Activated B cell treated with CpG ODN at 0.5 μM for 24 hours (primary cell): ENCODE results near the gene CELA3B. TPM values are rescaled to one million over a fixed set of nuclear protein-coding genes. Genes with fewer than 3 reads are reported as not detected.

Experiments used
- ATAC-seq: fragments of 200-7000 bp; cut with Tn5 transposase; one replicate; pipeline ENCODE4 v1.10.0; 2021; ENCODE audit warnings: low read depth, mild to moderate bottlenecking, moderate library complexity
- CTCF ChIA-PET: fragments of 350-600 bp; sonication (Branson Sonifier 250); formaldehyde crosslinking; loops from one replicate; lab custom pipeline; 2021; ENCODE audit warnings: antibody characterized with exemption; lab: Charles Lee
- POLR2A ChIA-PET: fragments of 350-600 bp; sonication (Branson Sonifier 250); formaldehyde crosslinking; loops from one replicate; lab custom pipeline; 2021; ENCODE audit warnings: antibody characterized with exemption; lab: Charles Lee
- DNase-seq: peaks from one replicate; pipeline ENCODE4 v3.0.0; 2022
- H3K27ac Mint-ChIP-seq: one replicate; pipeline ENCODE4 v1.8.0; 2020; ENCODE audit warnings: mixed read lengths
- H3K27me3 Mint-ChIP-seq: one replicate; pipeline ENCODE4 v1.8.0; 2021; ENCODE audit warnings: mixed read lengths
- H3K36me3 Mint-ChIP-seq: one replicate; pipeline ENCODE4 v1.8.0; 2021; ENCODE audit warnings: low read depth, mixed read lengths
- H3K4me1 Mint-ChIP-seq: one replicate; pipeline ENCODE4 v1.8.0; 2021; ENCODE audit warnings: mixed read lengths
- H3K4me3 Mint-ChIP-seq: one replicate; pipeline ENCODE4 v1.8.0; 2020; ENCODE audit warnings: mild to moderate bottlenecking, mixed read lengths
- H3K9me3 Mint-ChIP-seq: one replicate; pipeline ENCODE4 v1.8.0; 2020; ENCODE audit warnings: mixed read lengths
- intact Hi-C: fragments of 100-400 bp; cut with micrococcal nuclease; formaldehyde crosslinking; loops from one replicate; pipeline ENCODE4 v1.15.1; 2024
- total RNA-seq: library from RNA; stranded (reverse); gene quantifications from 2 replicates; pipeline ENCODE4 v1.2.3, GENCODE V29; 2022
- TF ChIP-seq, protein P1 (sequence below): fragments of 200-600 bp; IDR thresholded peaks from one replicate; pipeline ENCODE4 v1.8.0; 2022; ENCODE audit warnings: antibody characterized with exemption, mild to moderate bottlenecking

The CELA3B gene
- total RNA-seq, 1 donor from 2014 or later = not detected

DNA sequence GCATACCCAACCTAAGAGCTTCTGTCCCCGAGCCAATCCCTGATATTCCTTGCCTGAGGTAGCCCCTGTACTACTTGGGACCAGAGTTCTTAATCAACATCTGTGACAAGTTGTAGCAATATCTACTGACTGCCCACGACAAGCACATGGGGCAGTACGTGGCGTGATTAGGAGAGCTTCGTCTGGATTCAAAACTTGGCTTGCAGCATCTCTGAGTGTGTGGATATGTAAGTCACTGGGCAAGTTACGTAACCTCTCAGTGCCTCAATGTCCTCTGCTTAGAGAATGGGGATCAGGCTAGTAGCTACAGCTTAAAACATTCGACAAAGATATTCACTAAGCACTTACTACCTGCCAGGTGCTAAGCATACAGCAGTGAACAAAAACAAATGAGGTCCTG is 44.7 kb upstream of the CELA3B start:
- no peaks in the 10 kb centered on the region for H3K9me3 Mint-ChIP-seq
- H3K27ac Mint-ChIP-seq = no peak overlapping the region
- H3K36me3 Mint-ChIP-seq = no peaks in the 10 kb centered on the region
- no peak overlapping the region for H3K4me3 Mint-ChIP-seq
- ATAC-seq (no peak), DNase-seq (no peak)
- ChIA-PET POLR2A (no interaction called here), CTCF (no interaction called here)
- TF ChIP-seq, protein P1, sequence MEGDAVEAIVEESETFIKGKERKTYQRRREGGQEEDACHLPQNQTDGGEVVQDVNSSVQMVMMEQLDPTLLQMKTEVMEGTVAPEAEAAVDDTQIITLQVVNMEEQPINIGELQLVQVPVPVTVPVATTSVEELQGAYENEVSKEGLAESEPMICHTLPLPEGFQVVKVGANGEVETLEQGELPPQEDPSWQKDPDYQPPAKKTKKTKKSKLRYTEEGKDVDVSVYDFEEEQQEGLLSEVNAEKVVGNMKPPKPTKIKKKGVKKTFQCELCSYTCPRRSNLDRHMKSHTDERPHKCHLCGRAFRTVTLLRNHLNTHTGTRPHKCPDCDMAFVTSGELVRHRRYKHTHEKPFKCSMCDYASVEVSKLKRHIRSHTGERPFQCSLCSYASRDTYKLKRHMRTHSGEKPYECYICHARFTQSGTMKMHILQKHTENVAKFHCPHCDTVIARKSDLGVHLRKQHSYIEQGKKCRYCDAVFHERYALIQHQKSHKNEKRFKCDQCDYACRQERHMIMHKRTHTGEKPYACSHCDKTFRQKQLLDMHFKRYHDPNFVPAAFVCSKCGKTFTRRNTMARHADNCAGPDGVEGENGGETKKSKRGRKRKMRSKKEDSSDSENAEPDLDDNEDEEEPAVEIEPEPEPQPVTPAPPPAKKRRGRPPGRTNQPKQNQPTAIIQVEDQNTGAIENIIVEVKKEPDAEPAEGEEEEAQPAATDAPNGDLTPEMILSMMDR = no peak
- peaks cover 17% of the 10 kb centered on the region for H3K27me3 Mint-ChIP-seq
- H3K4me1 Mint-ChIP-seq = peaks cover 2% of the 10 kb centered on the region
- intact Hi-C loops = loop anchor here (10.0 kb wide), 1 partner anchor 117 kb away; the partner anchor contains the start of gene LDLRAD2

DNA sequence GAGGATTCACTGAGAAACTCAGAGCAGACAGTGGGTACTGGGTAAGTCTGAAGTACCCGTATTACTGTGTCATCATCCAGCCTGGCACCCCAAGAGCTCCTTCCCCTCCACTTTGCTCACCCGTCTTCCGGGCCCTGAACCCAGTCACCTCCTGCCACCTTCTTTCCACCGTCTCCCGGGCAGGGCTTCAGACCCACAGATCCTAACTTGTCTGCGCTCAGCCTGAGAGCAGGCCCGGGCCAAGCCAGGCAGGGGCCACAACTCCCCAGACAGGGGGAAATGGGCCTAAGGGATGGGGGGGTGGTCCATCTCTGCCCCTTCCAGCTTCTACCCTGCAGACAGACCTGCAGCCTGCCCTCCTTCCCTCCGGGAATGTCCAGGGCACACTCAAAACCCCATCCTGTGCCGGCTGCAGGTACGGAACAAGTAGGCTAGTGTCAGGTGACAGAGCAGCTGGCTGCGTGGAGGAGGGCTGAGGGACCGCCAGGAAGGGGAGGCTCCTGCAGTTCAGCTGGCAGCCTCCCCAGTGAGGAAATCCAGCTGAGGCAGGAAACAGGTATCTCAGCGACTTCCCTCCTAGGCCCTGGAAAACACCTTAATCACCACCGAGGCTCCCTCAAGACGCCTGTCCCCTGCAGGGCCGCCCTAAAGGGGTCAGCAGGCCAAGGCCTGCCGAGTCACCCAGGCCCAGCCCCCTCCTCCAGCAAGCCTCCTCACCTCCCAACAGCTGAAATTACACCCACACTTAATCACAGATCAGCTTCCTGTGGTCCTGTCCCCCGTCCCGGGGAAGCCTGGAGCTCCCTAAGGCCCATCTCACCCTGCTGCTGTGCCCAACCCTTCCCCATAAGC is 43.2 kb upstream of the CELA3B start:
- Mint-ChIP-seq H3K27me3 (peaks cover 21% of the 10 kb centered on the region), H3K4me3 (no peak overlapping the region), H3K36me3 (peaks cover 1% of the 10 kb centered on the region), H3K9me3 (no peaks in the 10 kb centered on the region), H3K4me1 (peaks cover 7% of the 10 kb centered on the region), H3K27ac (no peak overlapping the region)
- TF ChIP-seq, protein P1 = no peak
- ChIA-PET CTCF (no interaction called here), POLR2A (interaction anchor here (0.8 kb wide), 1 partner anchor 109 kb away, joined by 3 read pairs; no protein-coding TSS in a partner anchor)
- DNase-seq (no peak), ATAC-seq (no peak)
- intact Hi-C loops = loop anchor here (10.0 kb wide), 1 partner anchor 119 kb away; the partner anchor contains the start of gene LDLRAD2

DNA sequence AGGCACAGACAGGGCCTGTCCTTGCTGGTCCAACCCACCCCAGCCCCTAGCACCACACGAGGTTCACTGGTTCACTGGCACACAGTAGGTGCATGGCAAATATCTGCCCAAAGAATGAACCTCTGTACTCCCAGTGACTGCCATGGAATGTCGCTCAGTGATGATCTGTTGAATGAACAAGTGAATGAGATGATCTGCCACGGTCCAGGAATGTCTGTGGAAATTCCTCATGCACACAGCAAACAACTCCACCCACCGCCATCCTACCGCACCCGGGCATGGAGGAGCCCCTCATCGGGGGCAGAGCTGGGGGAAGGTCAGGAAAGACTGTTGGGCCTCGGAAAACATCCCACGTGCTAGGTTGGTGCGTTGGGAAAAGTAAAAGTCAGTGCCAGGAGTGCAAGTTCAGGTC is 41.4 kb upstream of the CELA3B start:
- DNase-seq = no peak
- Mint-ChIP-seq H3K4me1 (peaks cover 7% of the 10 kb centered on the region), H3K4me3 (peak overlapping the region; percentile 24), H3K27me3 (peaks cover 24% of the 10 kb centered on the region), H3K27ac (no peak overlapping the region), H3K36me3 (peaks cover 1% of the 10 kb centered on the region), H3K9me3 (no peaks in the 10 kb centered on the region)
- TF ChIP-seq, protein P1 = no peak
- POLR2A ChIA-PET = no interaction called here
- CTCF ChIA-PET = no interaction called here
- intact Hi-C loops = loop anchor here (10.0 kb wide), 1 partner anchor 121 kb away; the partner anchor contains the start of gene LDLRAD2
- ATAC-seq = no peak

DNA sequence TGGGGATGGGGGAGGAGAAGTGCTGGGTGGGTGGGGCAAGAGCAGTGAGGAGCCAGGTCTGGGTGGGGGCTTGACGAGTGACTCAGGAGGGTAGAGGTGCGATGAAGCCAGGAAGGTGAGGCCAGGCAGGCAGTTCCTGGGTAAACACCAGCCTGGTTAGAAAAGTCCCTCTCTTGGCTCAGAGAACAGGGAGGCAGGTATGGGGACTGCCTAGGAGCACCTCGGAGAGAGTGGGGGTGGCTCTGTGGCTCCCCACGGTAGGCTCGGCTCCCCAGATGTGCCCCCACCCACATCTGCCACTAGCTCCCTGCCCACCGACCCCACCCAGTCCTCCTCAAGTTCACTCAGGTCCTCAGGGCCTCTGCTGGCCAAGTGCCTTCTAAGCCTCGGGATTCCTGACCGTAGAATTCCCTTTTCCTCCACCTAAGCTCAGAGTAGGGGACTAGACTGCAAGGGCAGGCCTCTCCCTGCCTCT is 40.9 kb upstream of the CELA3B start:
- ATAC-seq = no peak
- CTCF ChIA-PET = no interaction called here
- H3K4me1 Mint-ChIP-seq = peaks cover 7% of the 10 kb centered on the region

More for the DNA sequence above, 40.9 kb upstream of the CELA3B start:
- DNase-seq = no peak
- peaks cover 26% of the 10 kb centered on the region for H3K27me3 Mint-ChIP-seq
- intact Hi-C loops = loop anchor here (10.0 kb wide), 1 partner anchor 121 kb away; the partner anchor contains the start of gene LDLRAD2
- H3K4me3 Mint-ChIP-seq = no peak overlapping the region
- H3K27ac Mint-ChIP-seq = no peak overlapping the region
- no peaks in the 10 kb centered on the region for H3K9me3 Mint-ChIP-seq
- POLR2A ChIA-PET = no interaction called here
- H3K36me3 Mint-ChIP-seq = peaks cover 1% of the 10 kb centered on the region
- TF ChIP-seq, protein P1 = no peak
